K562 (cell line): ENCODE results near the gene PRKCE. TPM values are rescaled to one million over a fixed set of nuclear protein-coding genes. Genes with fewer than 3 reads are reported as not detected.

Experiments used
- ATAC-seq: fragments of 200-7000 bp; cut with Tn5 transposase; 3 replicates; pipeline ENCODE4 v1.9.1; 2020; ENCODE audit warnings: moderate library complexity
- BruUV-seq: library from RNA; stranded (reverse); fragments of 400-500 nt; replicated peaks from 2 replicates; lab custom pipeline; 2021; lab: Mats Ljungman, UMichigan
- CTCF ChIA-PET: fragments of 300-600 bp; formaldehyde crosslinking; extraction: SDS; loops from one replicate; lab custom pipeline; 2021; ENCODE audit warnings: low intra/inter-chr PET ratio; lab: Yijun Ruan, JAX
- POLR2A ChIA-PET: fragments of 300-600, 350-650 bp; sonication (Branson Sonifier 250); formaldehyde crosslinking; extraction: SDS; loops from one replicate; lab custom pipeline; 2021; ENCODE audit warnings: antibody characterized with exemption, inconsistent platforms; lab: Yijun Ruan, JAX
- DNase-seq, 4 experiments: peaks; one replicate each; pipeline versions ENCODE4 v3.0.0 to v3.0.0-alpha.2; 2011 to 2018; ENCODE audit warnings: low spot score in 3 of 4, mixed read lengths in 3 of 4; ENCODE audit errors: extremely low read depth in 1 of 4
- FAIRE-seq: peaks from 2 replicates; lab custom pipeline; 2011; peaks lifted over from hg19 to GRCh38; lab: Jason Lieb, UNC
- H2AFZ ChIP-seq: 2 replicates; pipeline ENCODE4 v1.6.0; 2011; ENCODE audit warnings: low read depth, low read length, control low read depth, inconsistent platforms
- H3K27ac ChIP-seq: fragments of 200-600 bp; 3 replicates; pipeline ENCODE4 v1.8.0; 2011; ENCODE audit warnings: low read depth, mild to moderate bottlenecking, control low read depth, inconsistent platforms, low read length, moderate library complexity, mixed read lengths; ENCODE audit errors: extremely low read depth
- H3K27me3 ChIP-seq, 2 experiments: fragments of 300-600 bp in 1 of 2; 2 replicates in 1 of 2; 3 replicates in 1 of 2; pipeline versions ENCODE4 v1.6.0 to v1.8.0; 2011; ENCODE audit warnings: inconsistent platforms in 2 of 2, low read length in 2 of 2, mild to moderate bottlenecking in 1 of 2, mixed read lengths in 1 of 2, moderate library complexity in 1 of 2; ENCODE audit not compliant: control insufficient read depth in 2 of 2, insufficient read depth in 2 of 2
- H3K36me3 ChIP-seq: fragments of 300-600 bp; 3 replicates; pipeline ENCODE4 v1.8.0; 2011; ENCODE audit warnings: mild to moderate bottlenecking, low read length, inconsistent platforms; ENCODE audit not compliant: control insufficient read depth, insufficient read depth
- H3K4me1 ChIP-seq, 2 experiments: fragments of 200-600 bp in 1 of 2; replicated peaks in 1 of 2; 2 replicates in 1 of 2; 3 replicates in 1 of 2; pipeline versions ENCODE4 v1.5.1 to v1.8.0; 2011; ENCODE audit warnings: inconsistent platforms in 2 of 2, low read length in 2 of 2, mild to moderate bottlenecking in 1 of 2, mixed read lengths in 1 of 2, moderate library complexity in 1 of 2; ENCODE audit not compliant: control insufficient read depth in 2 of 2, insufficient read depth in 2 of 2
- H3K4me2 ChIP-seq: 2 replicates; pipeline ENCODE4 v1.6.1; 2011; ENCODE audit warnings: low read length, control low read depth, inconsistent platforms, mixed read lengths; ENCODE audit not compliant: insufficient read depth
- H3K4me3 ChIP-seq: fragments of 200-600 bp; sonication (generic), shearing (Covaris generic); 2 replicates; pipeline ENCODE4 v1.5.1; 2016; ENCODE audit warnings: control low read depth, inconsistent platforms
- H3K79me2 ChIP-seq: fragments of 200-600 bp; 3 replicates; pipeline ENCODE4 v1.8.0; 2011; ENCODE audit warnings: low read length, inconsistent platforms; ENCODE audit not compliant: control insufficient read depth, insufficient read depth
- H3K9ac ChIP-seq, 2 experiments: 2 replicates each; pipeline versions ENCODE4 v1.6.0 to v1.6.1; 2011; ENCODE audit warnings: low read depth in 2 of 2, low read length in 2 of 2, control low read depth in 1 of 2, inconsistent platforms in 1 of 2, mild to moderate bottlenecking in 1 of 2, mixed read lengths in 1 of 2; ENCODE audit not compliant: insufficient read depth in 1 of 2
- H3K9me1 ChIP-seq: one replicate; pipeline ENCODE4 v1.6.0; 2011; ENCODE audit warnings: inconsistent platforms, mild to moderate bottlenecking, low read length, moderate library complexity; ENCODE audit not compliant: control insufficient read depth, insufficient read depth
- H3K9me3 ChIP-seq: replicated peaks from 2 replicates; pipeline ENCODE4 v1.5.1; 2011; ENCODE audit warnings: low read depth, low read length, inconsistent platforms; ENCODE audit not compliant: control insufficient read depth, insufficient read depth
- H4K20me1 ChIP-seq: replicated peaks from 2 replicates; pipeline ENCODE4 v1.6.1; 2011; ENCODE audit warnings: low read length, inconsistent platforms, mixed read lengths; ENCODE audit not compliant: control insufficient read depth, insufficient read depth
- ARNT ChIP-seq, 2 experiments: fragments of 450-650 bp; IDR thresholded peaks; 2 replicates each; pipeline ENCODE4 v1.6.1; 2016; ENCODE audit warnings: mild to moderate bottlenecking in 1 of 2
- ELF1 ChIP-seq: fragments of 200-800 bp; sonication (Bioruptor generic); IDR thresholded peaks from 2 replicates; pipeline ENCODE4 v1.6.1; 2016; ENCODE audit warnings: missing genetic modification characterization, missing compliant biosample characterization
- FOXK2 ChIP-seq, 2 experiments: fragments of 450-650 bp; IDR thresholded peaks in 1 of 2; conservative IDR thresholded peaks in 1 of 2; 2 replicates each; pipeline ENCODE4 v1.6.1; 2016; ENCODE audit warnings: low read depth in 2 of 2, mild to moderate bottlenecking in 1 of 2
- HDAC2 ChIP-seq: fragments of 450-650 bp; IDR thresholded peaks from 2 replicates; pipeline ENCODE4 v1.6.1; 2016; ENCODE audit warnings: mild to moderate bottlenecking
- HNRNPUL1 ChIP-seq: fragments of 200-400 bp; formaldehyde crosslinking; IDR thresholded peaks from 2 replicates; pipeline ENCODE4 v1.6.1; 2017; ENCODE audit warnings: low read length
- MAFK ChIP-seq: IDR thresholded peaks from 2 replicates; pipeline ENCODE4 v1.6.1; 2011; ENCODE audit warnings: low read length, improper control_type of control experiment
- MIER1 ChIP-seq: fragments of 450-650 bp; IDR thresholded peaks from 2 replicates; pipeline ENCODE4 v1.6.1; 2016; ENCODE audit warnings: antibody characterized with exemption, mild to moderate bottlenecking, low read depth
- NFRKB ChIP-seq: fragments of 450-650 bp; IDR thresholded peaks from 2 replicates; pipeline ENCODE4 v1.6.1; 2016; ENCODE audit warnings: low read depth
- NUFIP1 ChIP-seq: fragments of 450-650 bp; IDR thresholded peaks from 2 replicates; pipeline ENCODE4 v1.6.1; 2018; ENCODE audit not compliant: partially characterized antibody
- SNRNP70 ChIP-seq: fragments of 200-400 bp; formaldehyde crosslinking; optimal IDR thresholded peaks from 2 replicates; pipeline ENCODE3; 2017; ENCODE audit warnings: low read depth, low read length
- ZNF217 ChIP-seq: sonication (generic); formaldehyde crosslinking; IDR thresholded peaks from 2 replicates; pipeline ENCODE4 v1.8.0; 2022; ENCODE audit warnings: mild to moderate bottlenecking, missing genetic modification reagents
- ZNF75A ChIP-seq: fragments of 450-650 bp; formaldehyde crosslinking; IDR thresholded peaks from 2 replicates; pipeline ENCODE4 v1.4.0; 2020; ENCODE audit warnings: mild to moderate bottlenecking
- WGBS: fragments of 100-300 bp; shearing (Covaris generic); methylation state at CpG from one replicate; pipeline ENCODE4 v1.1.6; 2016; ENCODE audit warnings: low coverage, mixed read lengths; ENCODE audit not compliant: insufficient coverage; ENCODE audit errors: missing lambda C conversion rate; 5-methylcytosine and 5-hydroxymethylcytosine counted together
- in situ Hi-C: fragments of 300-500 bp; cut with MboI; formaldehyde crosslinking; loops from 4 replicates; pipeline ENCODE4 v1.15.0; 2018; ENCODE audit warnings: inconsistent platforms, mixed read lengths
- intact Hi-C: fragments of 100-400 bp; cut with micrococcal nuclease; formaldehyde crosslinking; loops from 2 replicates; pipeline ENCODE4 v1.14.2; 2022
- polyA plus RNA-seq, 8 experiments: library from polyadenylated mRNA; depleted of rRNA in 4 of 8; stranded (reverse) in 5 of 8; unstranded in 3 of 8; fragments of >200 nt; fragmentation: Nextera tagmentation in 2 of 8; fragmentation: Illumina TruSeq in 1 of 8; extraction: Ambion mirVana in 2 of 8; extraction: Trizol in 1 of 8; gene quantifications; 2 replicates each; pipeline versions ENCODE4 v1.2.1 to v1.2.3, GENCODE V29; 2011 to 2014; ENCODE audit warnings: inconsistent platforms in 1 of 8, missing spikeins in 1 of 8
- total RNA-seq, 7 experiments: library from RNA; depleted of rRNA in 6 of 7; stranded (reverse); fragments of >200 nt in 6 of 7; fragmentation: Illumina TruSeq in 2 of 7; extraction: Trizol in 2 of 7; gene quantifications; 2 replicates each; pipeline versions ENCODE4 v1.2.1 to v1.2.3, GENCODE V29; 2011 to 2021; ENCODE audit warnings: low replicate concordance in 1 of 7
- TF ChIP-seq, protein P1 (sequence below): fragments of 250-450 bp; sonication (Bioruptor Pico); IDR thresholded peaks from 2 replicates; pipeline ENCODE4 v1.4.0; 2020; ENCODE audit warnings: mild to moderate bottlenecking, moderate library complexity, borderline replicate concordance
- TF ChIP-seq, protein P2 (sequence below): sonication (generic); formaldehyde crosslinking; IDR thresholded peaks from 2 replicates; pipeline ENCODE4 v1.8.1; 2023; ENCODE audit warnings: mild to moderate bottlenecking, missing genetic modification reagents
- TF ChIP-seq, protein P3 (sequence below), 3 experiments: fragments of 200-800 bp in 1 of 3; fragments of 250-450 bp in 1 of 3; fragments of 450-650 bp in 1 of 3; sonication (Bioruptor Pico) in 1 of 3; sonication (Bioruptor generic) in 1 of 3; formaldehyde crosslinking in 1 of 3; IDR thresholded peaks; 2 replicates each; pipeline versions ENCODE4 v1.6.1 to v1.8.0; 2016 to 2022; ENCODE audit warnings: mild to moderate bottlenecking in 2 of 3, missing genetic modification characterization in 2 of 3, missing compliant biosample characterization in 1 of 3, moderate library complexity in 1 of 3
- TF ChIP-seq, protein P4 (sequence below): fragments of 450-650 bp; formaldehyde crosslinking; conservative IDR thresholded peaks from 2 replicates; pipeline ENCODE4 v1.4.0; 2022; ENCODE audit warnings: mild to moderate bottlenecking, missing genetic modification characterization

The PRKCE gene
- total and polyA plus RNA-seq, 9 of the 15 experiments (the other 6 are each of a cell fraction or from before 2014, with no cell fraction given) = 0.06 to 1.0 (median 0.22) TPM; not detected in 1

DNA sequence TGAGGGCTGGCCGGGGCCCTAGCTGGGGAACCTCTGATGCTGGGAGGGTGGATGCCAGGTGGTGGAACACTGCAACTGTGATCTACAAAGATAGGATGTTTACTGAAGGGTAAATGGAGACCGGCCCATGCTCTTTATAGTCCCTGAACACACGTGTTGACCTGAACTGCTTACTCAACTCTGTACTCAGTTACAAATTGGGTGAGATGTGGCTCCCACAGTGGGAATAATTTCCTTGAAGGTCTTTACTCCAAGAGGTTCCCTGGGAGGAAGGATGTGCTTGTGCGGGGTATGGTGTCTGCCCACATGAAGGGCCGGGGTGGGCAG, 254.1 kb downstream of the PRKCE start:
- 0 out of 2 replicates have a peak, but pooled peaks cover 3% of the 10 kb centered on the region for H4K20me1 ChIP-seq
- H3K27ac ChIP-seq = no peak overlapping the region
- H3K27me3 ChIP-seq = peaks cover 28 to 60% of the 10 kb centered on the region in 2 experiments
- H2AFZ ChIP-seq = no peak overlapping the region
- H3K4me1 ChIP-seq = no peaks in the 10 kb centered on the region
- ATAC-seq (no peak), DNase-seq (no peak), FAIRE-seq (no peak)
- H3K9me1 ChIP-seq = no peaks in the 10 kb centered on the region
- H3K79me2 ChIP-seq = no peaks in the 10 kb centered on the region
- ChIA-PET POLR2A (no interaction called here), CTCF (no interaction called here)
- H3K9me3 ChIP-seq = no peaks in the 10 kb centered on the region
- H3K4me2 ChIP-seq = no peak overlapping the region
- no peak overlapping the region for H3K4me3 ChIP-seq
- intact Hi-C loops (no loop called here), in situ Hi-C loops (no loop called here)
- WGBS = 2% methylated on average over 5 of the region's 5 CpGs
- BruUV-seq = no TSS peak
- no peaks in the 10 kb centered on the region for H3K36me3 ChIP-seq
- H3K9ac ChIP-seq = no peak overlapping the region
- no peak for TF ChIP-seq ELF1
- TF ChIP-seq, protein P1, sequence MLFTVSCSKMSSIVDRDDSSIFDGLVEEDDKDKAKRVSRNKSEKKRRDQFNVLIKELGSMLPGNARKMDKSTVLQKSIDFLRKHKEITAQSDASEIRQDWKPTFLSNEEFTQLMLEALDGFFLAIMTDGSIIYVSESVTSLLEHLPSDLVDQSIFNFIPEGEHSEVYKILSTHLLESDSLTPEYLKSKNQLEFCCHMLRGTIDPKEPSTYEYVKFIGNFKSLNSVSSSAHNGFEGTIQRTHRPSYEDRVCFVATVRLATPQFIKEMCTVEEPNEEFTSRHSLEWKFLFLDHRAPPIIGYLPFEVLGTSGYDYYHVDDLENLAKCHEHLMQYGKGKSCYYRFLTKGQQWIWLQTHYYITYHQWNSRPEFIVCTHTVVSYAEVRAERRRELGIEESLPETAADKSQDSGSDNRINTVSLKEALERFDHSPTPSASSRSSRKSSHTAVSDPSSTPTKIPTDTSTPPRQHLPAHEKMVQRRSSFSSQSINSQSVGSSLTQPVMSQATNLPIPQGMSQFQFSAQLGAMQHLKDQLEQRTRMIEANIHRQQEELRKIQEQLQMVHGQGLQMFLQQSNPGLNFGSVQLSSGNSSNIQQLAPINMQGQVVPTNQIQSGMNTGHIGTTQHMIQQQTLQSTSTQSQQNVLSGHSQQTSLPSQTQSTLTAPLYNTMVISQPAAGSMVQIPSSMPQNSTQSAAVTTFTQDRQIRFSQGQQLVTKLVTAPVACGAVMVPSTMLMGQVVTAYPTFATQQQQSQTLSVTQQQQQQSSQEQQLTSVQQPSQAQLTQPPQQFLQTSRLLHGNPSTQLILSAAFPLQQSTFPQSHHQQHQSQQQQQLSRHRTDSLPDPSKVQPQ (CRISPR knock-in tag) = no peak
- TF ChIP-seq FOXK2 (conservative IDR thresholded peaks at IDR 0.05 in 1 of 2, IDR thresholded peaks at IDR 0.05 in 1 of 2; ENCODE audit: low read depth in 2 of 2) = no peak
- TF ChIP-seq MIER1 = no peak
- TF ChIP-seq HNRNPUL1 = no peak
- TF ChIP-seq NUFIP1 = no peak
- TF ChIP-seq NFRKB = no peak
- TF ChIP-seq MAFK = no peak
- TF ChIP-seq, protein P2, sequence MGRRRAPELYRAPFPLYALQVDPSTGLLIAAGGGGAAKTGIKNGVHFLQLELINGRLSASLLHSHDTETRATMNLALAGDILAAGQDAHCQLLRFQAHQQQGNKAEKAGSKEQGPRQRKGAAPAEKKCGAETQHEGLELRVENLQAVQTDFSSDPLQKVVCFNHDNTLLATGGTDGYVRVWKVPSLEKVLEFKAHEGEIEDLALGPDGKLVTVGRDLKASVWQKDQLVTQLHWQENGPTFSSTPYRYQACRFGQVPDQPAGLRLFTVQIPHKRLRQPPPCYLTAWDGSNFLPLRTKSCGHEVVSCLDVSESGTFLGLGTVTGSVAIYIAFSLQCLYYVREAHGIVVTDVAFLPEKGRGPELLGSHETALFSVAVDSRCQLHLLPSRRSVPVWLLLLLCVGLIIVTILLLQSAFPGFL (CRISPR knock-in tag) = no peak
- TF ChIP-seq ZNF75A = no peak
- TF ChIP-seq HDAC2 = no peak
- TF ChIP-seq, protein P3, sequence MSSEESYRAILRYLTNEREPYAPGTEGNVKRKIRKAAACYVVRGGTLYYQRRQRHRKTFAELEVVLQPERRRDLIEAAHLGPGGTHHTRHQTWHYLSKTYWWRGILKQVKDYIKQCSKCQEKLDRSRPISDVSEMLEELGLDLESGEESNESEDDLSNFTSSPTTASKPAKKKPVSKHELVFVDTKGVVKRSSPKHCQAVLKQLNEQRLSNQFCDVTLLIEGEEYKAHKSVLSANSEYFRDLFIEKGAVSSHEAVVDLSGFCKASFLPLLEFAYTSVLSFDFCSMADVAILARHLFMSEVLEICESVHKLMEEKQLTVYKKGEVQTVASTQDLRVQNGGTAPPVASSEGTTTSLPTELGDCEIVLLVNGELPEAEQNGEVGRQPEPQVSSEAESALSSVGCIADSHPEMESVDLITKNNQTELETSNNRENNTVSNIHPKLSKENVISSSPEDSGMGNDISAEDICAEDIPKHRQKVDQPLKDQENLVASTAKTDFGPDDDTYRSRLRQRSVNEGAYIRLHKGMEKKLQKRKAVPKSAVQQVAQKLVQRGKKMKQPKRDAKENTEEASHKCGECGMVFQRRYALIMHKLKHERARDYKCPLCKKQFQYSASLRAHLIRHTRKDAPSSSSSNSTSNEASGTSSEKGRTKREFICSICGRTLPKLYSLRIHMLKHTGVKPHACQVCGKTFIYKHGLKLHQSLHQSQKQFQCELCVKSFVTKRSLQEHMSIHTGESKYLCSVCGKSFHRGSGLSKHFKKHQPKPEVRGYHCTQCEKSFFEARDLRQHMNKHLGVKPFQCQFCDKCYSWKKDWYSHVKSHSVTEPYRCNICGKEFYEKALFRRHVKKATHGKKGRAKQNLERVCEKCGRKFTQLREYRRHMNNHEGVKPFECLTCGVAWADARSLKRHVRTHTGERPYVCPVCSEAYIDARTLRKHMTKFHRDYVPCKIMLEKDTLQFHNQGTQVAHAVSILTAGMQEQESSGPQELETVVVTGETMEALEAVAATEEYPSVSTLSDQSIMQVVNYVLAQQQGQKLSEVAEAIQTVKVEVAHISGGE (CRISPR knock-in tag; IDR thresholded peaks at IDR 0.05) = no peak
- TF ChIP-seq, protein P4, sequence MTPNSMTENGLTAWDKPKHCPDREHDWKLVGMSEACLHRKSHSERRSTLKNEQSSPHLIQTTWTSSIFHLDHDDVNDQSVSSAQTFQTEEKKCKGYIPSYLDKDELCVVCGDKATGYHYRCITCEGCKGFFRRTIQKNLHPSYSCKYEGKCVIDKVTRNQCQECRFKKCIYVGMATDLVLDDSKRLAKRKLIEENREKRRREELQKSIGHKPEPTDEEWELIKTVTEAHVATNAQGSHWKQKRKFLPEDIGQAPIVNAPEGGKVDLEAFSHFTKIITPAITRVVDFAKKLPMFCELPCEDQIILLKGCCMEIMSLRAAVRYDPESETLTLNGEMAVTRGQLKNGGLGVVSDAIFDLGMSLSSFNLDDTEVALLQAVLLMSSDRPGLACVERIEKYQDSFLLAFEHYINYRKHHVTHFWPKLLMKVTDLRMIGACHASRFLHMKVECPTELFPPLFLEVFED (CRISPR knock-in tag) = no peak
- no peak for TF ChIP-seq ZNF217 (CRISPR knock-in tag)
- TF ChIP-seq SNRNP70 = no peak
- no peak for TF ChIP-seq ARNT (IDR thresholded peaks at IDR 0.05)
